Muscle layer of colon (tissue), 2 donors: Measurements from ENCODE around the gene SLC26A11.
A peak's percentile ranks its signal among the peaks of the same experiment; 100 is the strongest.

ENCODE experiments used
- H3K27ac ChIP-seq: one replicate; pipeline ENCODE4 v1.7.0; 2013; ENCODE audit warnings: low read depth, mild to moderate bottlenecking, low read length, moderate library complexity
- H3K27me3 ChIP-seq, 2 donors: one replicate each; pipeline ENCODE4 v1.7.0; 2013; ENCODE audit warnings: low read length in 2 of 2, mild to moderate bottlenecking in 2 of 2; ENCODE audit not compliant: insufficient read depth in 2 of 2, control insufficient read depth in 1 of 2
- H3K36me3 ChIP-seq: one replicate; pipeline ENCODE4 v1.7.0; 2013; ENCODE audit warnings: mild to moderate bottlenecking, low read length; ENCODE audit not compliant: insufficient read depth
- H3K4me1 ChIP-seq: one replicate; pipeline ENCODE4 v1.7.0; 2013; ENCODE audit warnings: mild to moderate bottlenecking, low read length; ENCODE audit not compliant: insufficient read depth
- H3K4me3 ChIP-seq, 2 donors: one replicate each; pipeline ENCODE4 v1.7.0; 2013; ENCODE audit warnings: low read length in 2 of 2, low read depth in 1 of 2, mild to moderate bottlenecking in 1 of 2, moderate library complexity in 1 of 2
- H3K9ac ChIP-seq: one replicate; pipeline ENCODE4 v1.7.0; 2013; ENCODE audit warnings: low read length
- H3K9me3 ChIP-seq: one replicate; pipeline ENCODE4 v1.7.0; 2013; ENCODE audit warnings: mild to moderate bottlenecking, low read length
- donor health status: abdominal sarcoma.
- donor health status: Adenocarcinoma of cecum.

SLC26A11 gene

DNA sequence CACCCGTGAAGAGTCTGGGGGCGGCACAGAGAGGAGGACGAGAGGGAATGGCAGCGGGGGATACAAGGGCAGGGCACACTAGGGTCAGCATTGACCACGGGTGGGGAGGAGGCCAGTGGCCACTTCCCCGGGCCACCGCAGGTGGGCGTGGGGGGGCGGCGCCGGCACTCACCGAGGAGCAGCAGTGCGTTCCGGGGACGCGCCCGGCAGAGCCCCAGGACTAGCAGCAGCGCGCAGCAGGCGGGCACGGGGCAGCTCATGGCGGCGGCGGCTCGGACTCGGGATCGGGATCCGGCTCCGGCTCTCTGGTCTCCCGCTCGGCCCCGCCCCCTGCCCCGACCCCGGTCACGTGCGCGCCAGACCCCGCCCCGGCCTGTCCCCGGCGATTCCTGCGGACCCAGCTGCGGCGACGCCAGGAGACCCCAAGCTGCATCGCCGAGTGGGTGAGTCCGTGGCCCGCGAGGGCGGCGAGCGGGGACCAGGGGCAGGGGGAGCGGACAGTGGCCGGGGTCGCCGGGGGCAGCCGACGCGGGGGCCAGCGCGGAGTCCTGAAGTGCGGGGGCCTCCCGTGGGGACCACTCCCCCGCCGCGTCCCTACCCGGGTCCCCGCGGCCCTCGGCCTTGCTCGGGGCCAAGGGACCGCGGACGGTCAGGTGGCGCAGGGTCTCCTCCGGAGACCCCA lies at the start of gene SLC26A11, which contains the start of gene SGSH:
Gene SLC26A11 (plus strand): TSS at position 374 of the 682 bp plus-strand sequence. CDS start 1,134 bp downstream, outside the sequence.
Gene SGSH (minus strand): TSS at position 280 of the 682 bp plus-strand sequence. CDS start 20 bp downstream, at position 260.
- peaks cover 19% of the 10 kb centered on the region for H3K4me1 ChIP-seq
- H3K27ac ChIP-seq: peak within 1 kb of the TSS; percentile 73
- peak within 1 kb of the TSS; percentile 84 for H3K9ac ChIP-seq
- H3K36me3 ChIP-seq: peaks cover 21% of the 10 kb centered on the region
- peak within 1 kb of the TSS; percentile 91 to 93 for H3K4me3 ChIP-seq
- no peaks in the 10 kb centered on the region for H3K9me3 ChIP-seq
- H3K27me3 ChIP-seq: no peaks in the 10 kb centered on the region

DNA sequence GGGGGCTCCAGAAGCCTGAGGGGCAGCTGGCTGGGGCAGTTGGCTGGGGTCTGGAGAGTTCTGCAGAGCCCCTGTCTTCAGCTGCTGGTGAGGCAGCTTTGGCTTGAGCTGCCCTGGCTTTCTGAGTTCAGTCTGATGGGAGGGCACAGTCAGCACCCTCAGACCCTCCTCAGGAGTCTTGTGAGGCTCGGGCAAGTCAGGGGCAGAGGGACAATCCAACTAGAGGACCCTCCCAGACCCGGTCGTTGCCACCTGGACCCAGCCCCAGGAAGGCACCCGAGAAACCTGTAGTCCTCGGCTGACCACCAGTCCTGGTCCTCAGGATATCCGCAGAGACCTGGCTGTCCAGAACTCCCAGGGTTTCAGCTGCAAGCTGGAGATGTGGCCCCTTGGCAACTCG lies 48.5 kb upstream of the SLC26A11 start:
- Histone ChIP-seq H3K4me3 (no peak overlapping the region), H3K36me3 (no peaks in the 10 kb centered on the region), H3K9ac (no peak overlapping the region), H3K27ac (no peak overlapping the region), H3K9me3 (no peaks in the 10 kb centered on the region), H3K27me3 (no peaks in the 10 kb centered on the region), H3K4me1 (no peaks in the 10 kb centered on the region)

GRCh38 chr17:80173126-80173525 lies 47.1 kb upstream of the SLC26A11 start:
- Histone ChIP-seq H3K4me3 (no peak overlapping the region), H3K27ac (no peak overlapping the region), H3K9me3 (no peaks in the 10 kb centered on the region), H3K27me3 (no peaks in the 10 kb centered on the region), H3K9ac (no peak overlapping the region), H3K4me1 (no peaks in the 10 kb centered on the region), H3K36me3 (no peaks in the 10 kb centered on the region)

GRCh38 chr17:80173916-80174315 lies 46.3 kb upstream of the SLC26A11 start:
- no peaks in the 10 kb centered on the region for H3K36me3 ChIP-seq
- no peaks in the 10 kb centered on the region for H3K27me3 ChIP-seq
- no peak overlapping the region for H3K27ac ChIP-seq
- no peaks in the 10 kb centered on the region for H3K9me3 ChIP-seq
- H3K9ac ChIP-seq: no peak overlapping the region
- H3K4me1 ChIP-seq: no peaks in the 10 kb centered on the region
- no peak overlapping the region for H3K4me3 ChIP-seq

DNA sequence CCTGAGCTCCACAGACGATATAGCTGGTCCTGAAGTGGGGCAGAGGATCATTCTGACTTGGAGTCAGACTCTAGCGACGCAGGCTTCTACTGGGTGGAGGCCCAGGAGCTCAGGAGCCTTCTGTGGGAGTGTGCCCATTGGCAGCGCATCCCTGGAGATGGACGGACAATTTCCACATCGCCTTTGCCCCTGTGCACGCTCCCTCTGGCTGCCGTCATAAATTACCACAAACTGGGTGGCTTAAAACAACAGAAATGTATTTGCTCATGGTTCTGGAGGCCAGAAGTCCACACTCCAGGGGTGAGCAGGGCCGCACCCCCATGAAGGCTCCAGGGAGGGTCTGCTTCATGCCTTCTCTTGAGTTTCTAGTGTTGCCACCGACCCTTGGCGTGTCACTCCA lies 43.5 kb upstream of the SLC26A11 start:
- H3K9me3 ChIP-seq: no peaks in the 10 kb centered on the region
- H3K27ac ChIP-seq: no peak overlapping the region
- no peaks in the 10 kb centered on the region for H3K36me3 ChIP-seq
- no peaks in the 10 kb centered on the region for H3K4me1 ChIP-seq
- H3K27me3 ChIP-seq: peaks cover 0 to 4% of the 10 kb centered on the region in 2 donors
- H3K9ac ChIP-seq: no peak overlapping the region
- H3K4me3 ChIP-seq: no peak overlapping the region

- Histone ChIP-seq H3K4me1 (no peaks in the 10 kb centered on the region), H3K4me3 (no peak overlapping the region), H3K27me3 (peaks cover 0 to 4% of the 10 kb centered on the region in 2 donors), H3K27ac (no peak overlapping the region), H3K9me3 (no peaks in the 10 kb centered on the region), H3K9ac (no peak overlapping the region), H3K36me3 (no peaks in the 10 kb centered on the region)
Measured at GRCh38 chr17:80177986-80178595, 42.1 kb upstream of the SLC26A11 start.

- Histone ChIP-seq H3K27ac (no peak overlapping the region), H3K27me3 (peaks cover 0 to 4% of the 10 kb centered on the region in 2 donors)
Measured at GRCh38 chr17:80180192-80180591, 40.0 kb upstream of the SLC26A11 start.

GRCh38 chr17:80181431-80181830 lies 38.8 kb upstream of the SLC26A11 start:
- no peak overlapping the region for H3K9ac ChIP-seq
- H3K9me3 ChIP-seq: no peaks in the 10 kb centered on the region
- no peak overlapping the region for H3K4me3 ChIP-seq
- H3K27me3 ChIP-seq: peaks cover 0 to 4% of the 10 kb centered on the region in 2 donors
- H3K36me3 ChIP-seq: no peaks in the 10 kb centered on the region
- H3K27ac ChIP-seq: no peak overlapping the region
- H3K4me1 ChIP-seq: no peaks in the 10 kb centered on the region

More at GRCh38 chr17:80180192-80180591, 40.0 kb upstream of the SLC26A11 start:
- no peak overlapping the region for H3K4me3 ChIP-seq
- H3K9ac ChIP-seq: no peak overlapping the region
- no peaks in the 10 kb centered on the region for H3K4me1 ChIP-seq
- no peaks in the 10 kb centered on the region for H3K36me3 ChIP-seq
- H3K9me3 ChIP-seq: no peaks in the 10 kb centered on the region

DNA sequence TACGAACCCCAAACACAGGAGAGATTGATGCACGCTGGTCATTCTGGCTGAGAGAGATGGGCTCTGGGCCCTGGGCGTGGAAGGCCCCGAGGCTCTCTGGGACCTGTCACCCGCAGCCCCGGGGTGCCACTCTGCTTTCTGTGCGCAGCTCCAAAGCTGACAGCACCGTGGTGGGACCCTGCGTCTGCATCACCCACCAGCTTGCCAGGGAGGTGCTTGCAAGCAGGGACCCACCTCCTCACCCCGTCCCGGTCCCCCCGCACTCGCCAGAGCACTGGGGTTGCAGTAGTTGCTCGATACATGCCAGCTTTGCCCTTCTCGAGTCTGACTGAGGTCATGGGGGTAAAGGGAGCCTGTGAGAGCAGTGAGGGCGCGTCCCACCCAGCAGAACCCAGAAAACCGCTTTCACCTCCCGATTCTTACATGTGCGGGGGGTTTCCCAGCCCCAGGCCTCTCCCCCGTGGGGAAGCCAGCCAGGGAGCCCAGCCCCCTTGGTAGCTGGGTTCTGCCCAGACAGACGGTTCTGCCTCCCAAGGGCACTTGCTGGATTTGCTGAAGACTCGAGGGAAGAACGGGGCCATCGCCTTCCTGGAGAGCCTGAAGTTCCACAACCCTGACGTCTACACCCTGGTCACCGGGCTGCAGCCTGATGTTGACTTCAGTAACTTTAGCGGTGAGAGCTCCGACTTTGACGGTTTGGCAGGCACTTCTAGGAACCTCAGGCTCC lies 37.9 kb upstream of the SLC26A11 start:
- Histone ChIP-seq H3K27me3 (peaks cover 0 to 4% of the 10 kb centered on the region in 2 donors), H3K27ac (no peak overlapping the region), H3K4me1 (no peaks in the 10 kb centered on the region), H3K9ac (no peak overlapping the region), H3K36me3 (no peaks in the 10 kb centered on the region), H3K9me3 (no peaks in the 10 kb centered on the region), H3K4me3 (no peak overlapping the region)

- no peaks in the 10 kb centered on the region for H3K9me3 ChIP-seq
- no peak overlapping the region for H3K4me3 ChIP-seq
- no peaks in the 10 kb centered on the region for H3K4me1 ChIP-seq
- no peak overlapping the region for H3K27ac ChIP-seq
- H3K9ac ChIP-seq: no peak overlapping the region
- no peaks in the 10 kb centered on the region for H3K36me3 ChIP-seq
- peaks cover 0 to 4% of the 10 kb centered on the region in 2 donors for H3K27me3 ChIP-seq
Measured at GRCh38 chr17:80182845-80183223, 37.4 kb upstream of the SLC26A11 start.

DNA sequence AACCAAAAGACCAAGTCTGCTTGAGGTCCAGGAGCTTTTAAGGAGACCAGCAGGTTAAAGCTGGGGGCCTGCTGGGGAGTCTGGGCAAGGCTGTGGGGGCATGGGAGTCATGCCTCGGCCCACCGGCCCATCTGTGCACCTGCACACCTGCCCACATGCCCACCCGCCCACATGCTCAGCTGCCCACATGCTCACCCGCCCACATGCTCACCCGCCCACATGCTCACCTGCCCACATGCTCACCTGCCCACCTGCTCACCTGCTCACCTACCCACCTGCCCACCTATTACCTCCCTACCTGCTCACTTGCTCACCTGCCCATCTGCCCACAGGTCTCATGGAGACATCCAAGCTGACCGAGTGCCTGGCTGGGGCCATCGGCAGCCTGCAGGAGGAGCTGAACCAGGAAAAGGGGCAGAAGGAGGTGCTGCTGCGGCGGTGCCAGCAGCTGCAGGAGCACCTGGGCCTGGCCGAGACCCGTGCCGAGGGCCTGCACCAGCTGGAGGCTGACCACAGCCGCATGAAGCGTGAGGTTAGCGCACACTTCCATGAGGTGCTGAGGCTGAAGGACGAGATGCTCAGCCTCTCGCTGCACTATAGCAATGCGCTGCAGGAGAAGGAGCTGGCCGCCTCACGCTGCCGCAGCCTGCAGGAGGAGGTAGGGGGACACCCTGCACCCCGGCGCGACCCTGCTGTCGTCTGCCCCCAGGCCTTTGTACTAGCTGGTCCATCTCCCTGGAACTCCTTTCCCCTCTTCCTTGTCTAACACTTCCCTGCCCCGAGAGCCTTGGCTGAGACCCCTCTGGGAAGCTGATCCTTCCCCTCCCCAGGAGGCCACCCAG lies 36.4 kb upstream of the SLC26A11 start:
- Histone ChIP-seq H3K4me3 (no peak overlapping the region), H3K4me1 (no peaks in the 10 kb centered on the region), H3K9ac (no peak overlapping the region), H3K27me3 (peaks cover 0 to 4% of the 10 kb centered on the region in 2 donors), H3K36me3 (no peaks in the 10 kb centered on the region), H3K9me3 (no peaks in the 10 kb centered on the region), H3K27ac (no peak overlapping the region)
